NCI-H146 treated with DMSO at 0.1 percent for 48 hours (cell line): ENCODE results near the gene BID.

ENCODE experiments used
- DNase-seq: peaks from one replicate; lab custom pipeline; 2025; ENCODE audit not compliant: unreplicated experiment; lab: John Stamatoyannopoulos, UW

Gene BID

GRCh38 chr22:17739196-17739975 lies 34.9 kb downstream of the BID start:
- no peak for DNase-seq

GRCh38 chr22:17738386-17739128 lies 35.7 kb downstream of the BID start:
- DNase-seq = no peak

GRCh38 chr22:17734187-17734586 lies 40.1 kb downstream of the BID start:
- no peak for DNase-seq

GRCh38 chr22:17733466-17733865 lies 40.8 kb downstream of the BID start:
- DNase-seq = no peak

GRCh38 chr22:17732251-17732854 lies 41.9 kb downstream of the BID start:
- DNase-seq = no peak

GRCh38 chr22:17729561-17729960 lies 44.7 kb downstream of the BID start:
- no peak for DNase-seq

GRCh38 chr22:17728786-17729185 lies 45.5 kb downstream of the BID start:
- DNase-seq = no peak

- DNase-seq = no peak
Measured at GRCh38 chr22:17726928-17727897, 47.1 kb downstream of the BID start.

GRCh38 chr22:17726006-17726927 lies 48.0 kb downstream of the BID start:
- no peak for DNase-seq

GRCh38 chr22:17725500-17725796 lies 48.8 kb downstream of the BID start:
- DNase-seq = no peak

- no peak for DNase-seq
Measured at GRCh38 chr22:17724678-17725499, 49.4 kb downstream of the BID start.

GRCh38 chr22:17724241-17724640 lies 50.0 kb downstream of the BID start:
- DNase-seq = no peak

- DNase-seq = no peak
Measured at GRCh38 chr22:17719911-17720310, 54.4 kb downstream of the BID start.

- no peak for DNase-seq
Measured at GRCh38 chr22:17717708-17718107, 56.6 kb downstream of the BID start.

GRCh38 chr22:17716529-17716928 lies 57.7 kb downstream of the BID start:
- DNase-seq = no peak

- DNase-seq = no peak
Measured at GRCh38 chr22:17712441-17712840, 61.8 kb downstream of the BID start.

GRCh38 chr22:17710023-17710422 lies 64.2 kb downstream of the BID start:
- DNase-seq = no peak

- DNase-seq = no peak
Measured at GRCh38 chr22:17707526-17707925, 66.7 kb downstream of the BID start.

- no peak for DNase-seq
Measured at GRCh38 chr22:17706947-17707346, 67.3 kb downstream of the BID start.
